Breast epithelium (tissue), 3 donors: ENCODE measurements around the gene LRAT.

Experiments
- CTCF ChIP-seq, 3 donors: fragments of 450-650 bp; IDR thresholded peaks; one replicate each; pipeline ENCODE4 v1.5.1; 2016 to 2017; ENCODE audit warnings: antibody characterized with exemption in 3 of 3, mild to moderate bottlenecking in 3 of 3, moderate library complexity in 3 of 3
- POLR2A ChIP-seq: fragments of 450-650 bp; IDR thresholded peaks from one replicate; pipeline ENCODE4 v1.6.1; 2016; ENCODE audit warnings: antibody characterized with exemption, mild to moderate bottlenecking, moderate library complexity
- POLR2AphosphoS5 ChIP-seq, 3 donors: sonication (generic); formaldehyde crosslinking; IDR thresholded peaks; one replicate each; pipeline ENCODE4 v1.6.1; 2017; ENCODE audit warnings: antibody characterized with exemption in 3 of 3

GRCh38 chr4:154779362-154779947, 35.7 kb downstream of the LRAT start:
- TF ChIP-seq CTCF (IDR thresholded peaks at IDR 0.05) (peak in 2 of 3 donors; percentile 32 to 59), POLR2A (no peak), POLR2AphosphoS5 (IDR thresholded peaks at IDR 0.05) (no peak)
